Hematopoietic multipotent progenitor cell treated with erythropoietin and hydrocortisone succinate and interleukin-3 and kit ligand, for 6 days (in vitro differentiated cells): ENCODE results near the gene CEP112.

Source experiments
- DNase-seq: peaks from one replicate; pipeline ENCODE4 v3.0.0-alpha.2; 2015

CEP112 gene

DNA sequence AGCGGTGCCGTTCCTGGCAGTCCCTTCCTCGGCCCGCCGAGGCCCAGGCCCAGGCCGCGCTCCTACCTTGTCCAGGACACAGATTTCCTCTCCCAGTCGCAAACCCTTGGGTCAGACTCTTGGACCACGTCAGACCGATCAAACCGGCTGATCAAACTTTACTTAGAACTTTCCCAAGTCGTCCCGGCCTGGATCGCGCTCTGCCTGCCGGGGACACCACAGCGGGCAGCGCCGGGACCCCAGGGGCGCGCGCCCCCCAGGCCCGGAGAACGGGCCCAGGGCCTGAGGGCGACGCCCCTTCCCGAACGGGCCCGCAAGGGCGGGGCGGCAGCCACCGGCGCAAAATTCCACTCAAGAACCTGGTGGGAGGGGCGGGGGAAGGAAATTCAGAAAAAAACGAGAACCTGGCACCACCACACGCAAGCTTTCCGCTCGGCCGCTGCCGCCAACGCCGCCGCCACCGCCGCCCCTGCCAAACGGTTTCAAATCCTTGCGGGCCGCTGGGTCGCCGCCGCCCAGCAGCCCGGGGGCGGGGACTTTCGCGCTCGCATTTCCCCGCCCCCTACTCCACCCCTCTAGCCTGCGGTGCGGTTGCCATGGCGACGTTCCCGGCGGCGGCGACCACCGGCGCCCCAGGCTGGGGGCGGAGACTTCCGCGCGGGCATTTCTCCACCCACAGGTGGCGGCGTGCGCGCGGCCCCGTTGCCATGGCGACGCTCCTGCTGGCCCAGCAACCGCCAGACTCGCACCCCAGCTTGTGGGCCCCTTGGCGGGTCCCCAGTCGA lies at the start of gene CEP112:
TSS of gene CEP112 (minus strand) at position 541 of the 785 bp plus-strand sequence.
- DNase-seq, result peak; percentile 85

DNA sequence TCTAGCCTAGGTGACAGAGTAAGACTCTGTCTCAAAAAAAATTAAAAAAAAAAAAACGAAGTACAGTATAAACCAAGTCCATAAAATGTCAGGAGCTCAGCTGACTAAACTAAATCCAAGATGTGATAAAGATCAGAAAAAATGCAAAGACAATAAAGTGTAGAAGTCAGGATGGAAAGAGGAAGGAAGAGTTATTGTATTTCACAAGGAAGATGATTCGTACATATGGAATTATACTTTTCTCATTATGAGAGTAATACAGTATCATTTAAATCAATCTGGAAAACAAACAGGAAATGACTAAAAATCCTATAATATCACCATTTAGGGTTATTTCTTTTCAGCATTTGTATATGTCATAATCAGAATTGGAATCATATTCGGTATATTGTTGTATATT lies 48.7 kb upstream of the CEP112 start:
- no peak for DNase-seq

DNA sequence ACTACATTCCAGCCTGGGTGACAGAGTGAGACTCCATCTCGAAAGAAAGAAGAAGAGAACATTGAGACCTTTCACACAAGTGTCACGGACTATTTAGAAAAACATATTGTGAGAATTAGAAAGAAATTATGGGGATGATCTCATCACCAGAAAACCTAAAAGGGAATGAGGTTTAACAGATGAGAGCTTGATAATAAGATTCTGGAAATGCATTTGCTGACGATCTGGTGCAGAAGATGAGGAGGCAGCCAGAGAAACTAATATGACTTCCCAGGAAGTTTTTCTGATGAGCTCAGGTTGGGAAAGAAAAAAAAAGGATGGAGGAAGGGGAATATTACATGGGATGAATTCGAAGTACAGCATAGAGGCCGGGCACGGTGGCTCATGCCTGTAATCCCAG lies 48.1 kb upstream of the CEP112 start:
- DNase-seq, result no peak

DNA sequence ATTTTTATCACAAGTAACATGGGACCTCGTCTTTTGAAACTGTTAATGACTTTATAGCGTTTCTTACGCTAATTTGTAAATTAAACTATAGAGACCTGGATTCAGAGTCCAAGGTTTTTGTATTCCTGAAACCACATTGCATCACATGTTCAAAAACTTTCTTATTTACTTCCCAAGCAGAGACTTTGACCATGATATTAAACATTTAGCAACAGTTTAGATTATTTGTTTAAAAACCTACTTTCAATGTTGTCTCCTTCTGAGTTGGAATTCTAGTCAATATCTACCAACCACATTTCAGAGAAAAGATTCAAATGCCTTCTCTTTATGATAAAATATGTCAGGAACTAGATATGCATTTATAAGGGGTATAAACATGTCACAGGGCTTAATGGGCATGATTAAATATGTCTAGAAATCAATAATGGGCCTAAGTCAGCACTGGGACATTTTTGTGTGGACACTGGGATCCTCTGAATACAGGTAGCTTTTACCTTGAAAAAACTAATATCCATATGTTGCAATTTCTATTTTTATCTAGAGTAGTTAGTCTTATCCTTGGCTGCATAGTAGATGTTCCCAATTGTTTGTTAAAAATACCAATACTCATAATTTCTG lies 43.6 kb upstream of the CEP112 start:
- no peak for DNase-seq

DNA sequence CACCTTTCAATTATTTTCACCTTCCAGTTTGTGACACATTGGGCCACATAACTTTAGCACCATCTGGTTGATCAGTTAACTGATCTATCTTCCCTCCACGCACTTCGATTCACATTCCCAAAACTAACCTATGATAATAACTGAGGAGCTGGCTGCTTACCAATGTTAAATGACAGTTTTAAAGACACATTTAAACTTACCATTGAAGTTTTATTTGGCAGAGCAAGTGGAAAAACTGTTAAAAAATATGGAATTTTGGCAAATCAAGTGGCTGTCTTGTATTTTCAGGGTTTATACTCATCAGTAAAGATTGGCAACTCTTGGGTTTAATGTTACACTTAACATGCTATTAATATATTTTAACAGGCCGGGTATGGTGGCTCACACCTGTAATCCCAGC lies 42.7 kb upstream of the CEP112 start:
- no peak for DNase-seq

DNA sequence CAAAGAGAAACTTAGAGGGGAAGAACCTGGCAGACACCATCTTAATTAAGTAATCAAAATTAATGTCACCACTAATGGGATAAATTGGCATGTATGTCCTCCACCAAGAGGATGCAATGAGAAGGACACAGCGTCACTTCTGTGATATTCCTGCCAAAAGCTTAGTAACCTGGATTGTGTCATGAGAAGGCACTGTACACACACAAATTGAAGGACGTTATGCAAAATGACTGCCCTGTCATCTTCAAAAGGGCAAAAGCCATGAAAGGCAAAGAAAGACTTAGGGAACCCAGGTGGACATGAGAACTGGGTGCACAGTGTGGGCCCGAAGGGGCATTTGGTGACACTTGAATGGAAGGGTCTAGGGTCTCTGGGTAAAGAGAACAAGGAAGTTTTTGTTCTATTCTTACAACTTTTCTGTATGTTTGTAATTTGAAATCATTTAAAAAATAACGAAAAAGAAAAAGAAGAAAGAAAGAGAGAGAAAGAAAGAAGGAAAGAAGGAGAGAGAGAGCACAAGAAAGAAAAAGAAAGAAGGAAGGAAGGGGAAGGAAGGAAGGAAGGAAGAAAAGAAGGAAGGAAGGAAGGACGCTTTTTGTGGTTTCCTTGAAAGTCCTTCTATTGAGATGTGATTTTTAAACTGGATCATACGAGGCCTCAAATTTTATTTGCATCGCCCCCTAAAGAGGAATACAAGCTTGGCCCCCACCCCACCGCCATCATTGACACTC lies 41.3 kb upstream of the CEP112 start:
- no peak for DNase-seq

DNA sequence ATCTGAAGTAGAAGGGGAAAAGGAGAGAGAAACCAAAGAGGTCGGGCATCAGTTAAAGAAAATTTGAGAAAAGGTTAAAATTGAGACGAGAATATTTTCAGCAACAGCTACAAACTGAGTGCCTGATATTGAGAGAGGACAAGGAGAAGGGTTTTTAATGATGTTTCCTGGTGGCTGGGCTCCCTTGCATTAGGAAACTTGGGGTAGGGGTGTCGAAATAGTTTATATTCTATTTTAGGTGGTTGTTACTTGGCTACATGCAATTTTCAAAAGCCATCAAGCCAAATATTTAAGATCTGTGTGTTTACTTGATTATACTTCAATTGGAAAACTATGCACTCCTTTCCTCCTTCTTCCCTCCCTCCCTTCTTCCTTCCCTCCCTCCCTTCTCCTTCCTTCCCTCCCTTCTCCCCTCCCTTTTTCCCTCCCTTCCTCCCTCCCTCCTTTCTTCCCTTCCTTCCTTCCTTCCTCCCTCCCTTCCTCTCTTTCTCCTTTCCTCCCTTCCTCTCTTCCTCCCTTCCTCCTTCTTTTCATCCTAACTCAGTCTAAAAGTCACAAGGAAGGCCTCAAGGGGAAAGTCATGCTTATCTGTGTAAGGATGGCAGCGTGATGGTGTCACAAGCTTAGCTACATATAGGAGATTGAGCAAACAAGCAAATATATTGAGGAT lies 39.1 kb upstream of the CEP112 start:
- no peak for DNase-seq

DNA sequence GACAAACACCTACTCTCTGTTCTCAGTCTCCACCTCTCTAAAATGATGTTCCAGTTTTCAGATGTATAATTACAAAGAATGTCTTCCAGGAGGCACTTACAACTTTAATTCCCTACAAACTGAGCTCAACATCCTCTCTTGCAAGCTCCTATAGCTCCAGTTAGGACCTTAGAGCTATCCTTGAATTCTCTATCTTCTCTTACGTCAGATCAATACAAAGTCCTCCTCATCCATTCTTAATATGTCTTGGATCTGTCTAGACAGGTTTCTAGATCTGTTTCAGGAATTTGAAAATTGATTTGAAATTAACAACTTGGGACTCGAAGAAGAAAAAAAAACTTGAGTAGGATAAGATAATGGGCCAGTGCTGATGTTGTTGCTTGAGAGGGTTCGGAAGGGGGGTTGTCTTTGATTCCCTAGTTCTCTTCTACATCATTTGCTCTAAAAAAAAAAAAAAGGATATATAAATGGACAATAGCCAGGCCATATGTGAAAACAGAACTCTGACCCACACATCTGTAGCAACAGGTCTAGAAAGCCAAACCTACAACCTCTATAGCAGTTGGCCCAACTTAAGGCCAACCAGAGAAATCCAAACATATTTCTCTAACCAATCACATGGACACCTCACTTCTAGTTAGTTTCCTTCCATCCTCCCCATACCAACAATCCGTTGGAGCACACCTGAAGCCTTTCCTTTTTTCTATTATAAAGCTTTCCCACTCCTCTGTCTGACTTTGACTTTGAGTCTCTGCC lies 38.0 kb upstream of the CEP112 start:
- DNase-seq, result no peak

DNA sequence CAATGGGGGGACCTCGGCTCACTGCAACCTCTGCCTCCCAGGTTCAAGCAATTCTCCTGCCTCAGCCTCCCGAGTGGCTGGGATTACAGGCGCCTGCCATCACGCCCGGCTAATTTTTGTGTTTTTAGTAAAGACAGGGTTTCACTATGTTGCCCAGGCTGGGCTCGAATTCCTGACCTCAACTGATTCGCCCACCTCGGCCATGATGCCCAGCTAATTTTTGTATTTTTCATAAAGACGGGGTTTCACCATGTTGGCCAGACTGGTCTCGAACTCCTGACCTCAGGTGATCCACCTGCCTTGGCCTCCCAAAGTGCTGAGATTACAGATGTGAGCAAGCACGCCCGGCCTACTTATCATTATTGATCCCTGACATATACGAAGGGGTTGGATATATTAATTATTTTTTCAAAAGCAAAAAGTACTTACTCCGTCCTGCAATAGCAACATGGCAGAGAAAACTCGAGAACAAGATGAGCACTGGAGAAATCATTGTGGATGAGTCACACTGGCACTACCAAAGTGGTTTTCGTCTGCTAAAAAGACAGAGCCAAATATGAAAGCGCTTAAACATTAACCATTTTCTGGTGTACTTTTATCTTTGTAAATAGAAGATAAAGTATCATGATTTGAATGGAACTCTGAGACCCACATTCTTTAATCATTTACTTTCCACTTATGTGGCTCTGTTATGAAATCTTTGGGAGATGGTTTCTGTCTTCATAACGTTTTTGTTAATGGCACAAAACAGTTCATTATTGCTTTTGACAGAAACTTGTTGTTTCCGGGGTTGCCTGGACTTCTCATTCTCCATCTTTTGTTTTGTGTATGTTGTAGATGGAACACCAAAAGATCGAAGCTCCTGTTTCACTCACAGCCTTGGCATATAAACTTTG lies 37.2 kb upstream of the CEP112 start, which contains the start of gene APOH:
TSS of gene APOH (minus strand) at position 529 of the 896 bp plus-strand sequence. CDS start at position 493, 36 bp downstream.
- no peak for DNase-seq

DNA sequence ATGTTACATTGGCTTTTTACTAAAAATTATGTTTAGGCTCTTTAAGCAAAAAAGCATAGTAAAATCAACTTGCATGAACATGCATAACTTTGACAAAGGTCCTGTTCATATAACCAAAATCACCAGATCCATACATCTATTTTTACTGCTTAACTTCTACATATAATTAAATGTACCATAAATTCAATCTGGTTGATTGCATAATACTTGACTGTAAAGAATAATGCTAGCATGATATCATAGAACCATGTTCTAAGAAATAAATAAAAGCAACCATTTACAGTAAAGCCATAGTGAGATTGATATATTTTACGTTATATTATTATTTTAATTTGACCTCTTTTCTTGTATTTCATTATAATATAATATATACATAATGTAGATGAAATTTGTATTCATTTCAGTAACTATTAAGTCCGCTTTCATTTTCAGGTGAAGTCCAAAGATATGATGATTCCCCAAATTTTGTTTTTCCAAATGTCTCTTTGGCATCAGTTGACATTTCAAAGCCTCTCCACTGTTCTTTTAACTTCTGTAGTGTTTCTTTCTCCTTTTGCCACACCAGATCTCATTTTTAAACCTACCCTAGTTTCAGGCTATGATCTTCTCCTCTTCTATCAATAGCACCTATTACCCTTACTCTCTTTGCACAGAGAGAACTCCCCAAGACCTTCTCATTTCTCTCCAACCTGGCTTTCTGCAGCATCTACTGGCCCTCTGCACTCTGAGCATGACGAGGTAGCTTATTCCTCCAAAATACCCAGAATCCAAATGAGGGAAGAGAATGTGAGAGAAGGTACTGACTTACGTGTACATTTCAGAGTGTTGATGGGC lies 35.5 kb upstream of the CEP112 start:
- DNase-seq, result no peak

DNA sequence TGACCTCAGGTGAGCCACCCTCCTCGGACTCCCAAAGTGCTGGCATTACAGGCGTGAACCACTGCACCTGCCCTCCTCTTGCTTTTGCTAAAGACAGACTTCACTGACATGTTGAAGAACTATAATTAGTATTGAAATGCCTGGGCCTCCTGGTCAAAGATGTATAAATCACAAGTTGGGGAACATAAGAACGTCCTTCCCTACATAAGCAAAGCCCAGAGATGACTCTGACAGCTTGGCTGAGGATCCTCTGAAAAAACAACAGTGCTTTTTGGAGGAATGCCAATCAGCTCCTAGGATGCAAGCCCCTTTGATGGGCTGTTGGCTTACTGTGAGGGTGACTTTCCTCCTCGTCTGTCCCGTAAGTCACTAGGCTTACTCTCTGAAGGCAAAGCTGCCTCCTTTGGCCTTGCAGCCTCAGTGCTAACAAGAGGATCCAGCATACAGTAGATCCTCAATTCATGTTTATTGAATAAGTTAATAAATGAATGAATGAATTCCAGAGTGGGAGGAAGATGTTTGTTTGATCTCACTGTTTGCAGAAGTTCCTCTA lies 30.9 kb upstream of the CEP112 start:
- DNase-seq, result no peak

DNA sequence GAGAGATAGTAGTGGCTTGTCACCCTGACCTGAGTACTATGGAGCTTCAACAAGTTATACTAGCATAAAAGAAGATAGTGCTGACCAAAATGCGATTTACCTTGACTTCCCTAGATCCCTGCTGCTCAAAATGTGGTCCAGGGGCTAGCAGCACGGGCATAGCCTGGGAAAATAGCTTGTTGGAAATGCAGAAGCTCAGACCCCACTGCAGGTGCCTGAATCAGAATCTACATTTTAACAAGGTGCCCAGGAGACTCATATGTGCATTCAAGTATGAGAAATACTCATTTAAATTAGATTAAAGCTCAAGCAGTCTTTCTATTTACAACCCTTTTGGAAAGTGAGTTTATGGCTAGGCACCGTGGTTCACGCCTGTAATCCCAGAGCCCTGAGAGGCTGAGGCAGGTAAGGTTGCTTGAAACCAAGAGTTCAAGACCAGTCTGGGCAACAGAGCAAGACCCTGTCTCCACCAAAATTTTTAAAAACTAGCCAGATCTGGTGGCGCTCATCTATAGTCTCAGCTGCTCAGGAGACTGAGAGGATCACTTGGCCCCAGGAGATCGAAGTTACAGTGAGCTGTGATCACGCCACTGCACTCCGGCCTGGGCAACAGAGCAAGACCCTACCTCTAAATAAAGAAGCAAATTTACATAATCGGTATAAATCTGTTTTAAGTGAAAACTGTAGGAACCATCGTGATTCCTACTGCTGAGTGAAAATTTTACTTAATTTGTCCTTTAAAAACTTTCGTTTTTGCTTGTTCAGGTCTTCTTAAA lies 30.0 kb upstream of the CEP112 start:
- no peak for DNase-seq

DNA sequence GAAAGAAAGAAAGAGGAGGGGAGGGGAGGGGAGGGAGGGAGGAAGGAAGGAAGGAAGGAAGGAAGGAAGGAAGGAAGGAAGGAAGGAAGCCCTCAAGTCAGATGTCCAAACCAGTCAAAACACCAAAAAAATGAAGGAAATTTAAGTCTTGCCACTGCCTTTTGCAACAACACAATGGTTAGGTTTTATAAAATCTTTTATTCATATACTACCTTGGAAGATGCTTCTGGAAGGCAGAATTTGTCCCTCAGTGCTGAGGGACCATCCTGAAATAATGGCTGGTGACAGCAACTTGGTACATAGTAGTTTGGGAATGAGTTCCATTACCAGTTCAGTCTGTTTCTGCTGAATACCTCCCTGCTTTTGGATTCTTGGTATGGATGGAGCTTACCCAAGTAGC lies 29.4 kb upstream of the CEP112 start:
- DNase-seq, result no peak

DNA sequence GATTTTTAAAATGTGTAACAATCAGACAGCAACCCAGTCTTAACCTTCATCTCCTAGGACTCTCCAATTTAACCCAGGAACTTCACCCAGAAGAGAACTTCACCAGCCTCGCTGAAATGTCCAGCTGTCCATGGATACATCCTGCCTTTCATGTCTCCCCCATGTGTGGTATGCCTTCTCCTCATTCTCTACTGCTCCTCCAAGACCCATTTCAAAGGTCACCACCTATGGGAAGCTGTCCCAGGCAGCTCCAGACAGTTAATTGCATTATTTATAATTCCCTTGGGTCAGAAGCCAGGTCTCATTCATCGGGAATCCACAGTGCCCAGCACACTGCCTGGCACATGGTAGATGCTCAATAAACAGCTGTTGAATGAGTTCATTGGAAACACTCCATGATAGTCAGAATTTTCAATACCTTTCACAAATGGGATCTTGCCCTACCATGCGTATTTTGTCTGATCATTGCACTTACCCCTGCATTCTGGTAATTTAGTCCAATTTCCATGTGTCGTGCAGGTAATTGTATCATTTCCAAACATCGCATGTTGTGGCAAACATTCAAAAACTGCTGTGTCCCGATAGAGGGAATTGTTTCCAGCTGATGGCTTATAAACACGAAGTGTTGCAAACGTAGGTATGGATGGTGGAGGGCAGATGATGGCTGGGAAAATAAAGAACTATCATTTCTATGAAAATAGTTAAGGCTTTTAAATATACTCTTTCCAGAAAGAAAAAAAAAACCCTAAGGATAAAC lies 28.3 kb upstream of the CEP112 start:
- DNase-seq, result no peak

DNA sequence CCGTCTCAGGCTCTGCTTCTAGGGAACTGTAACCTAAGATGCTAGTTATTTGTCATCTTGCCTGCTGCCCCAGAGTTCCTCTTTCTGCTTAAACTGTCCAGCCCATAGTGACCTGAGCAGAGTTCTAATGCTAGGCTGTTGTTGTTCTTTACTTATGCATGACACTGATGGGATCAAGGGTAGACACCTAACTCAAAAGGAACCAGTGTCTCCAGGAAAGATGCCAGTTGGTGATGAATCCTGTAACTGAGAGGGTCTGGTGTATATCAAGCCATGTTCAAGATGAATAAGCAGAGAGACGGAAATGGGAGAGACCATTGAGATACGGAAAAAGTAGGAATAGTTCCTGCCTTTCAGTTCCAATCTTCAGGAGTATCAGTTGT lies 23.6 kb upstream of the CEP112 start:
- DNase-seq, result no peak

DNA sequence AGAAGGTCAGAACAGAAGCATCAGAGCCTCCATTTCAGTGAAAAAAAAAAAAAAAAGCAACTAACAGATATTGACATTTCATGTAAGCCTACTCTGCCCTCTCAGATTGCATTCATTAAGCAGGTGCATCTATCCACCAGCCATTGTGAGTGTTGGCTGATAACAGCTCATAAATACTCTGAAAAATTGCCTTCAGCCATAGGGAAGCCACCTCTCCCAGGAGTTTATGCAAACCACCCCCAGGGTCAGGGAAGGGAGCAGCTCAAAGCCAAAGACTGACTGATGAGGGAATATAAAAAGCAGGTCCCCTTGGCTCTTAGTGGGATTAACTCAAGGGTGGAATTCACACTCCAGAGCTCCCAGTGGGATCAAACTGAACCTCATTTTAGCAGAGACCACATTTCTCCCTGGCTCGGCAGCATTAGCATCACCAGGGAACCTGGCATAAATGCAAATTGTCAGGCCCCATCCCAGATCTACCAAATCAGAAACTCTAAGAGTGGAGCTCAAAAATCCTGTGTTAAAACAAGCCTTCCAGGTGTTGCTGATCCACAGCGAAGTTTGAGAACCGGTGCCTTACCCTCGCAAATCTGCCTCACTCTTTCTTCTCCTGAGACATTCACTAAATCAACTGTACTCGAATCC lies 23.1 kb upstream of the CEP112 start:
- DNase-seq, result no peak

DNA sequence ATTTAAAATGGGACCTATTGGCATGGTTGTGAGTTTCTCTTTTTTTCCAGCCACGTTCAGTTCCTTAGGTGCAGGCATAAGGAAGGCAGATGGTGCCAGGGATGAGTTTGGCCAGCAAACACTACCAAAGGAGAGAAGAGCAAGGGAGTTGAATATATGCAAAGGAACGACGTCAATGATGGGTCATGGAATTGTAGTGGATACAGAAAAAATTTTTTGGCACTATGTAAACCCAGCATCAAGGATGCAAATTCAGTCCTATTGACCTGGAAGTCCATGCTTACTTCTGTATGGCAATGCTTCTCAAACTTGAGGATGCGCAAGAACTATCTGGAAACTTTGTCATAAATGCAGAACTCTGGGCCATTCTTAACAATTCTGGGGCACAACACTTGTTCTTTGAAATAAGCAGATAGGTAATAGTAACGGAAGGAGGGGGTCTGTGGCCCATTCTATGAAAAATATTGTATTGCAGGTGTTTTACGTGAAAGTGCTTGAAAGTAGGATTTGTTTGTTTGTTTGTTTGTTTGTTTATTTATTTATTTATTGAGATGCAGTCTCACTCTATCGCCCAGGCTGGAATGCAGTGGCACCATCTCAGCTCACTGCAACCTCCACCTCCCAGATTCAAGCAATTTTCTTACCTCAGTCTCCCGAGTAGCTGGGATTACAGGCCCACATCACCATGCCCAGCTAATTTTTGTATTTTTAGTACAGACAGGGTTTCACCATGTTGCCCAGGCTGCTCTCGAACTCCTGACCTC lies 19.3 kb upstream of the CEP112 start:
- DNase-seq, result no peak
